ENCODE data around the gene SHC4.

DNA sequence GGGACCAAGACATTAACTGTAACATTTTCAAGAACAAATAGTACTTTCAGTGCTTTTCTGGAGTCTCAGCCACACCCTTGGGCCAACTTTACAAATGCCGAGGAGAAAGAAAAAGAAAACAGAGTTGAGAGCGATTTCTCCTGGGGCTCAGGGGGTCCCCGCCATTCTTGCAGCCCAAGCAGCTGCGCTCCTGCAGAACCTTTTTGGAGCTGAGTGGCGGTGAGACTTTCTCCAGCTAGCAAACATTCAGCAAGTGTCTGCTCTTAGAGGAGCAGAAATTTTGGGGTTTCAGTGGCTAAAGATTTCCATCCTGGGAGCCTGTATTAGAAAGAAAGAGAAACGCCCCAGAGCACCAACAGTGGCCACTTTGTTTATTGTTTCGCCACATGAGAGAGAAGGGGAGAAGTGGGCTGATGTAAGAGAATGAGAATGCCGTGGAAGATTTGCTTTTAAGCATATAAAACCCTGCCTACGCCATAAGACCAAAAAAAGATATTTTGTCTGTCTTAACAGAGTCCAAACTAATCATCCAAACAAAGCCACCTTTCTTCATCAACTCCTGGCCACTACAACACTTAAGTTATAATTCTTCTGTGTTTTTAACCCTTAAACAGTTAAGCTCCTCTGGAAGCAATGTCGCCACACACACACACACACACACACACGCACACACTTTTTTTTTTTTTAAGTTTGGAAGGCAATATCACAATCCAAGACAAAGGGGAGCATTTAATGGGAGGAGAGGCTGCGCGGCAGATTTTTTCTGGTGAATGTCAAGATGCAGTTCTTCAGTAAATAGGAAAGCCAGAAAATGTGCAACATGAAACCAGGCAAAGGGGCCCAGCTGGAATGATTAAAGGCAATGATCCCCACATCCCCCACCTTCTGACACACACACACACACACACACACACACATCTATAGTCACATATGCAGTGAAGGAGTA, 66.6 kb downstream of the SHC4 start:
- TF ChIP-seq SMC3 (conservative IDR thresholded peaks at IDR 0.05; ENCODE audit: poor library complexity): no peak
- no peak for TF ChIP-seq CTCF (IDR thresholded peaks at IDR 0.05; ENCODE audit: poor library complexity, severe bottlenecking)
- no peak for TF ChIP-seq EP300 (conservative IDR thresholded peaks at IDR 0.05; ENCODE audit: poor library complexity, severe bottlenecking)
- TF ChIP-seq POLR2AphosphoS5 (IDR thresholded peaks at IDR 0.05): no peak
